Vagina (tissue), 2 donors: ENCODE measurements around the gene MAMDC2. TPM values are rescaled to one million over a fixed set of nuclear protein-coding genes. Genes with fewer than 3 reads are reported as not detected.

ENCODE experiments used
- DNase-seq, 2 donors: peaks; one replicate each; pipeline ENCODE4 v3.0.0-alpha.2; 2017; ENCODE audit errors: extremely low spot score in 2 of 2
- H3K27ac ChIP-seq: fragments of 200-600 bp; sonication (generic); one replicate; pipeline ENCODE4 v1.5.1; 2019
- H3K27me3 ChIP-seq: fragments of 200-600 bp; sonication (generic); one replicate; pipeline ENCODE4 v1.5.1; 2019
- H3K36me3 ChIP-seq, 2 donors: fragments of 200-600 bp; sonication (generic); one replicate each; pipeline ENCODE4 v1.5.1; 2017 to 2019
- H3K4me1 ChIP-seq: fragments of 200-600 bp; sonication (generic); one replicate; pipeline ENCODE4 v1.5.1; 2019
- H3K4me3 ChIP-seq, 2 donors: fragments of 200-600 bp; sonication (generic); 1 replicate in 1 of 2; 2 replicates in 1 of 2; pipeline ENCODE4 v1.5.1; 2016 to 2019
- H3K9me3 ChIP-seq: fragments of 200-600 bp; sonication (generic); one replicate; pipeline ENCODE4 v1.5.1; 2019
- POLR2A ChIP-seq, 2 donors: fragments of 450-650 bp; IDR thresholded peaks; one replicate each; pipeline ENCODE4 v1.6.1; 2017; ENCODE audit warnings: antibody characterized with exemption in 2 of 2, mild to moderate bottlenecking in 2 of 2, moderate library complexity in 2 of 2
- POLR2AphosphoS5 ChIP-seq, 2 donors: sonication (generic); formaldehyde crosslinking; IDR thresholded peaks; one replicate each; pipeline ENCODE4 v1.9.0; 2017; ENCODE audit warnings: antibody characterized with exemption in 2 of 2, mild to moderate bottlenecking in 2 of 2, low read depth in 1 of 2; ENCODE audit not compliant: insufficient read depth in 1 of 2
- intact Hi-C: fragments of 100-400 bp; cut with DNase I; formaldehyde crosslinking; loops from one replicate; pipeline ENCODE4 v1.15.1; 2023
- total RNA-seq: library from RNA; depleted of rRNA; stranded (reverse); fragments of >200 nt; gene quantifications from one replicate; pipeline ENCODE4 v1.2.3, GENCODE V29; 2016
- TF ChIP-seq, protein P1 (sequence below), 3 experiments: fragments of 450-650 bp in 2 of 3; fragments of 200-600 bp in 1 of 3; sonication (generic) in 1 of 3; IDR thresholded peaks; one replicate each; pipeline ENCODE4 v1.5.1; 2017 to 2019; ENCODE audit warnings: antibody characterized with exemption in 3 of 3, mild to moderate bottlenecking in 2 of 3, moderate library complexity in 2 of 3

Gene MAMDC2
- total RNA-seq, 1 donor from 2014 or later = 38.5 TPM

DNA sequence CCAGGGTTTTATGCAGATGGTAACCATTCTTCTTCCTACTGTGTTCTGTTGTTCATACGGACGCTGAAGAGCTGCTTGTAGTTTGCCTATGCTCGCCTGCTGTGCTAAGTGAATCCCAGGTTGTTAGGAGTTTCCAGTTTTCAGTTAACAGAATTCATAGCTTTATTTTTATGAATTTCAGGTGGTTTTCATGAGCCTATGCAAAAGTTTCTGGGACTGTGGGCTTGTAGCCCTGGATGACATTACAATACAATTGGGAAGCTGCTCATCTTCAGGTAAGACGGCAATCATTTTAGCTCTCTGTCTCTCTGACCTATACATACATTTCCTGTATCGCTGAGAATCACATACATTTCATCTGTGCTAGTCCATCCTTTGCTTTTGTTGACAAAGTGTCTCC is 124.9 kb downstream of the MAMDC2 start:
- no peak for DNase-seq
- H3K27me3 ChIP-seq = no peaks in the 10 kb centered on the region
- H3K36me3 ChIP-seq = peaks cover 0 to 29% of the 10 kb centered on the region in 2 donors
- H3K4me1 ChIP-seq = no peaks in the 10 kb centered on the region
- intact Hi-C loops = no loop called here
- no peaks in the 10 kb centered on the region for H3K9me3 ChIP-seq
- TF ChIP-seq POLR2AphosphoS5 (IDR thresholded peaks at IDR 0.05; ENCODE audit: insufficient read depth in 1 of 2, low read depth in 1 of 2) (no peak), POLR2A (IDR thresholded peaks at IDR 0.05) (no peak)
- TF ChIP-seq, protein P1, sequence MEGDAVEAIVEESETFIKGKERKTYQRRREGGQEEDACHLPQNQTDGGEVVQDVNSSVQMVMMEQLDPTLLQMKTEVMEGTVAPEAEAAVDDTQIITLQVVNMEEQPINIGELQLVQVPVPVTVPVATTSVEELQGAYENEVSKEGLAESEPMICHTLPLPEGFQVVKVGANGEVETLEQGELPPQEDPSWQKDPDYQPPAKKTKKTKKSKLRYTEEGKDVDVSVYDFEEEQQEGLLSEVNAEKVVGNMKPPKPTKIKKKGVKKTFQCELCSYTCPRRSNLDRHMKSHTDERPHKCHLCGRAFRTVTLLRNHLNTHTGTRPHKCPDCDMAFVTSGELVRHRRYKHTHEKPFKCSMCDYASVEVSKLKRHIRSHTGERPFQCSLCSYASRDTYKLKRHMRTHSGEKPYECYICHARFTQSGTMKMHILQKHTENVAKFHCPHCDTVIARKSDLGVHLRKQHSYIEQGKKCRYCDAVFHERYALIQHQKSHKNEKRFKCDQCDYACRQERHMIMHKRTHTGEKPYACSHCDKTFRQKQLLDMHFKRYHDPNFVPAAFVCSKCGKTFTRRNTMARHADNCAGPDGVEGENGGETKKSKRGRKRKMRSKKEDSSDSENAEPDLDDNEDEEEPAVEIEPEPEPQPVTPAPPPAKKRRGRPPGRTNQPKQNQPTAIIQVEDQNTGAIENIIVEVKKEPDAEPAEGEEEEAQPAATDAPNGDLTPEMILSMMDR (IDR thresholded peaks at IDR 0.05) = no peak
- H3K4me3 ChIP-seq = no peak overlapping the region
- H3K27ac ChIP-seq = no peak overlapping the region

GRCh38 chr9:70169222-70169621 is 125.6 kb downstream of the MAMDC2 start:
- H3K27ac ChIP-seq = no peak overlapping the region
- H3K4me3 ChIP-seq = no peak overlapping the region
- no peaks in the 10 kb centered on the region for H3K4me1 ChIP-seq
- intact Hi-C loops = no loop called here
- peaks cover 0 to 29% of the 10 kb centered on the region in 2 donors for H3K36me3 ChIP-seq
- H3K9me3 ChIP-seq = no peaks in the 10 kb centered on the region
- no peak for DNase-seq
- H3K27me3 ChIP-seq = no peaks in the 10 kb centered on the region
- no peak for TF ChIP-seq POLR2AphosphoS5 (IDR thresholded peaks at IDR 0.05; ENCODE audit: insufficient read depth in 1 of 2, low read depth in 1 of 2)
- TF ChIP-seq POLR2A (IDR thresholded peaks at IDR 0.05) = no peak
- TF ChIP-seq, protein P1 (IDR thresholded peaks at IDR 0.05) = no peak

DNA sequence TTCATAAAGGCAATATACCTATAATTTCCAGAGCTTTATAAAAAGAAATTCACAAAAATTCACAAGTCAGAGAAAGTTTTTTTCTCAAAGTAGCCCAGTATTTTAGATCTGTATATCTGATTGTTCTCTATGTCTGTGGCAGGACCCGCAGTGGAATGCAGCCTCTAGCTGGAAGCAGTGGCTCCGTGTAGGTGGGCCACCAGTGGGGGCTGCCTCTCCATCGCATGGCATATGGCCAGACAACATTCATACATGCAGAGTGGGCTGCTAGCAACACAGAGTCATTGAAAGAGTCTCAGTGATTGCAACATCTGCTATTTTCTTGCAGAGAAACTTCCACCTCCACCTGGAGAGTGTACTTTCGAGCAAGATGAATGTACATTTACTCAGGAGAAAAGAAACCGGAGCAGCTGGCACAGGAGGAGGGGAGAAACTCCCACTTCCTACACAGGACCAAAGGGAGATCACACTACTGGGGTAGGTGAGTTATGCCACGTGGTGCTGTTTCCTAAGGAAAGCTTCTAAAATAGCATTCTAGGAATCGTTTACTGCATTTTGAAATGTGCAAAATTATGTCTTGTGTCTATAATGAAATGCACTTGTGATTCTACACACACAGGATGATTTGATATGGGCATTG is 126.6 kb downstream of the MAMDC2 start:
- Histone ChIP-seq H3K27ac (no peak overlapping the region), H3K9me3 (no peaks in the 10 kb centered on the region), H3K4me1 (no peaks in the 10 kb centered on the region), H3K27me3 (no peaks in the 10 kb centered on the region), H3K36me3 (peaks cover 0 to 29% of the 10 kb centered on the region in 2 donors), H3K4me3 (no peak overlapping the region)
- TF ChIP-seq, protein P1 (IDR thresholded peaks at IDR 0.05) = no peak
- intact Hi-C loops = no loop called here
- DNase-seq = no peak

DNA sequence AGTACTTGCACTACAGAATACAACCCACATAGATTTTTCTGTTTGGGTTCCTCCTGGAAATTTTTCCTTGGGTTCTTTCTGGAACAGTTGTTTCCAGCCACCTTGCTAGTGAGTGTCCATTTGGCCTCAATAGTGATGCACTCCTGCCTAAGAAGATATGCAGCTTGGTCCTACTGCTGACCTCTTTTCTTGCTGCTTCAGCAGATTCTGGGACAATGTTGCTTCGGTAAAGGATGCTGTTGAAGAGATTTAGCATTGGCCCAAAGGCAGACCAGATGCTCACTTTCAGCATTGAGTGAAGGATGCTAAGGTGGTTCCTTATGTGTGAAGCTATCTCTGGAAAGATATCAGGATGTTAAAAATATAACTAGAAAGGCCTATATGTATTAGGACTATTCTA is 128.9 kb downstream of the MAMDC2 start:
- H3K36me3 ChIP-seq = peaks cover 0 to 29% of the 10 kb centered on the region in 2 donors

DNA sequence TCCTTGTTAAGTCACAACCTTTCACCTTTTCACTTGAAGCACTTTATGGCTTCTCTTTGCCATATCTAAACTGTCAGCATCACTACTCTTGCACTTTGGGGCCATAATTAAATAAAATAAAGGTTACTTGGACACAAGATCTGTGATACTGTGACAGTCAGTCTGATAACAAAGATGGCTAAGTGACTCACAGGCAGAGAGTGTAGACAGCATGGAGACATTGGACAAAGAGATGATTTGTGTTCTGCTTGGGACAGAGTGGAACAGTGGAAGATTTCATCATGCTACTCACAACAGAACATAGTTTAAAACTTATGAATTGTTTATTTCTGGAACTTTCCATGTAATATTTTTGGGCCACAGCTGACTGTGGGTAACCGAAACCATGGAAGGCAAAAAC is 133.5 kb downstream of the MAMDC2 start:
- H3K9me3 ChIP-seq = no peaks in the 10 kb centered on the region
- H3K4me3 ChIP-seq = no peak overlapping the region
- H3K4me1 ChIP-seq = no peaks in the 10 kb centered on the region
- no peaks in the 10 kb centered on the region for H3K27me3 ChIP-seq
- H3K27ac ChIP-seq = no peak overlapping the region
- no peak for DNase-seq
- intact Hi-C loops = no loop called here
- TF ChIP-seq, protein P1 (IDR thresholded peaks at IDR 0.05) = no peak
- TF ChIP-seq POLR2A (IDR thresholded peaks at IDR 0.05) = no peak
- no peak for TF ChIP-seq POLR2AphosphoS5 (IDR thresholded peaks at IDR 0.05; ENCODE audit: insufficient read depth in 1 of 2, low read depth in 1 of 2)
- H3K36me3 ChIP-seq = peaks cover 0 to 7% of the 10 kb centered on the region in 2 donors

More for the DNA sequence above, 128.9 kb downstream of the MAMDC2 start:
- Histone ChIP-seq H3K27me3 (no peaks in the 10 kb centered on the region), H3K9me3 (no peaks in the 10 kb centered on the region), H3K4me3 (no peak overlapping the region), H3K27ac (no peak overlapping the region), H3K4me1 (no peaks in the 10 kb centered on the region)
- no peak for DNase-seq
- intact Hi-C loops = no loop called here
- no peak for TF ChIP-seq POLR2AphosphoS5 (IDR thresholded peaks at IDR 0.05; ENCODE audit: insufficient read depth in 1 of 2, low read depth in 1 of 2)
- TF ChIP-seq POLR2A (IDR thresholded peaks at IDR 0.05) = no peak
- TF ChIP-seq, protein P1 (IDR thresholded peaks at IDR 0.05) = no peak
